Heart left ventricle (tissue), 16 donors: ENCODE data around the gene CBFA2T2. TPM values are rescaled to one million over a fixed set of nuclear protein-coding genes. Genes with fewer than 3 reads are reported as not detected.

Source experiments
- ATAC-seq, 4 donors: fragments of 200-7000 bp; cut with Tn5 transposase; one replicate each; pipeline ENCODE4 v1.9.1; 2020 to 2022; ENCODE audit warnings: moderate library complexity in 4 of 4, mild to moderate bottlenecking in 3 of 4, moderate number of reproducible peaks in 1 of 4
- DNase-seq, 5 donors: peaks; one replicate each; pipeline ENCODE4 v3.0.0-alpha.2; 2020
- H3K27ac ChIP-seq, 12 donors: fragments of 200-600 bp; sonication (generic) in 4 of 12; one replicate each; pipeline versions ENCODE4 v1.5.0 to v1.8.0; 2016 to 2022; ENCODE audit warnings: mild to moderate bottlenecking in 2 of 12
- H3K27me3 ChIP-seq, 9 donors: fragments of 200-600 bp; sonication (generic) in 2 of 9; one replicate each; pipeline versions ENCODE4 v1.5.1 to v1.8.0; 2016 to 2022; ENCODE audit warnings: mild to moderate bottlenecking in 3 of 9
- H3K36me3 ChIP-seq, 9 donors: fragments of 200-600 bp; sonication (generic) in 2 of 9; one replicate each; pipeline versions ENCODE4 v1.5.0 to v1.8.0; 2018 to 2022; ENCODE audit warnings: mild to moderate bottlenecking in 2 of 9
- H3K4me1 ChIP-seq, 12 donors: fragments of 200-600 bp; sonication (generic) in 4 of 12; one replicate each; pipeline versions ENCODE4 v1.5.0 to v1.8.0; 2016 to 2022; ENCODE audit warnings: mild to moderate bottlenecking in 3 of 12
- H3K4me3 ChIP-seq, 12 donors: fragments of 200-600 bp; sonication (generic) in 4 of 12; one replicate each; pipeline versions ENCODE4 v1.5.0 to v1.8.0; 2017 to 2022; ENCODE audit warnings: mild to moderate bottlenecking in 9 of 12, moderate library complexity in 4 of 12
- H3K9me3 ChIP-seq, 12 donors: fragments of 200-600 bp; sonication (generic) in 4 of 12; one replicate each; pipeline versions ENCODE4 v1.5.0 to v1.8.0; 2016 to 2022; ENCODE audit warnings: mild to moderate bottlenecking in 1 of 12
- CTCF ChIP-seq, 12 donors: fragments of 200-600 bp; sonication (generic) in 4 of 12; IDR thresholded peaks; one replicate each; pipeline versions ENCODE4 v1.5.0 to v1.8.0; 2018 to 2022; ENCODE audit warnings: antibody characterized with exemption in 12 of 12, mild to moderate bottlenecking in 5 of 12
- POLR2A ChIP-seq, 2 donors: fragments of 450-650 bp; IDR thresholded peaks; one replicate each; pipeline ENCODE4 v1.6.1; 2017; ENCODE audit warnings: antibody characterized with exemption in 2 of 2, mild to moderate bottlenecking in 2 of 2, moderate library complexity in 2 of 2
- WGBS, 4 donors: extraction: QIAGEN DNeasy Blood & Tissue Kit in 2 of 4; methylation state at CpG; one replicate each; pipeline versions ENCODE4 v1.1.5 to v1.1.7; 2013 to 2018; 5-methylcytosine and 5-hydroxymethylcytosine counted together
- intact Hi-C, 10 donors: fragments of 100-400 bp; cut with DNase I; formaldehyde crosslinking; loops; one replicate each; pipeline versions ENCODE4 v1.11.1 to v1.14.2; 2022
- polyA plus RNA-seq, 2 donors: library from polyadenylated mRNA; stranded (reverse); fragments of 200-250 nt; gene quantifications; one replicate each; pipeline ENCODE4 v1.2.3, GENCODE V29; 2013
- total RNA-seq, 9 donors: library from RNA; depleted of rRNA in 2 of 9; stranded (reverse); fragments of >200 nt in 2 of 9; fragmentation: NEBNext Ultra II Directional in 3 of 9; extraction: Animal tissue kit (Norgen Biotek cat#: 25700) in 3 of 9; gene quantifications; one replicate each; pipeline versions ENCODE4 v1.1.0 to v1.2.4, GENCODE V29; 2016 to 2023
- donor health status: ischemic (EF 13 %, LVEDD 7.1; RV severe dilation, severe dysfunction).
- donor health status: healthy with polysubstance abuse.
- donor health status: DM: no; HTN: yes; CAD: no.
- donor health status: DM: no; HTN: no; CAD: no.
- donor health status: ischemic (EF 25% LVEDD 6.9; RV normal size, moderate dysfunction).
- donor health status: ischemic (EF 25% LVEDD 5.7; RV mildly dilated, moderate dysfunction).
- donor health status: healthy.
- donor health status: DM: yes; HTN: yes; CAD: no.
- donor health status: ischemic (EF 35%, LVEDD 5.7; RV mildly dilated, moderate dysfunction).
- donor health status: nonischemic (EF 11% LVEDD 7.7; RV severe dilation, severe dysfunction).
- donor health status: DM: yes; HTN: yes; CAD: no.
- donor health status: PGD.
- donor health status: ischemic (EF 29% LVEDD 5.4; RV normal size, mild dysfunction).
- donor health status: nonischemic (EF 23%, LVEDD 6.1; RV moderate dilation, normal function).

CBFA2T2 gene
- total and polyA plus RNA-seq, 11 donors, result 4.6 to 15.0 (median 9.9) TPM

DNA sequence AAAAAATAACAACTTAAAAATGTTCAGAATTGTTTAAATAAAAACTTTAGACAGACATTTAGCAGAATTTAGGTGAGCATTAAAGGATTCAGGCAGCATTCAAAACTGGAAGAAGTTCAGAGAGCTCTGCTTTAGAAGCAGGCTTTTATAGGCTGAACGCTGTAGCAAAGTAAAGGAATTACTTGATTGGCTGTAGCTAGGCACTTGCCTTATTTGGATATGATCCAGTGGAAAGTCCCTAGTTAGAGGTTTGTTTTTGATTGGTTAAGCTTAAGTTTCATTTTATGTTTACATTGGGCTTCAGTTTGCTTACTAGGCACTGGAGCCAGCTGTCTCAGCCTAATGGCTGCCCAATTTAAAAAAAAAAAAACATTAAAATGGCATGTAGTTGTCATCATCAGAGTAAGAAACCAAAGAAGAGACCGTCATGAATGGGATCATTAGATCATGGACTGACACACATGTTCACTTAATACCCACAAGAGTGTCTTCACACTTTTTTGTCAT lies 65.1 kb downstream of the CBFA2T2 start:
- H3K9me3 ChIP-seq, result peaks cover 0 to 5% (median 0%) of the 10 kb centered on the region in 12 donors
- H3K36me3 ChIP-seq, result peaks cover 0 to 26% (median 4%) of the 10 kb centered on the region in 9 donors
- TF ChIP-seq POLR2A (IDR thresholded peaks at IDR 0.05), result no peak
- TF ChIP-seq CTCF (IDR thresholded peaks at IDR 0.05), result no peak
- peak overlapping the region in 5 of 12 donors; percentile 0 to 83 (median 44) for H3K27ac ChIP-seq
- peak overlapping the region in 3 of 12 donors; percentile 1 to 6 (median 5) for H3K4me3 ChIP-seq
- no peaks in the 10 kb centered on the region for H3K27me3 ChIP-seq
- intact Hi-C loops, result loop anchor here in 2 of 10 donors (2.0 to 5.0 kb wide), 2 partner anchors 63 to 64 kb away; partner anchors contain the start of gene CBFA2T2 (in 2 of the 2)
- DNase-seq (no peak), ATAC-seq (peak; percentile 60 to 90 (median 76))
- peaks cover 0 to 29% (median 6%) of the 10 kb centered on the region in 12 donors for H3K4me1 ChIP-seq
- WGBS, 4 donors, result 30 to 38% (median 35%) methylated on average over 2 of the region's 2 CpGs

DNA sequence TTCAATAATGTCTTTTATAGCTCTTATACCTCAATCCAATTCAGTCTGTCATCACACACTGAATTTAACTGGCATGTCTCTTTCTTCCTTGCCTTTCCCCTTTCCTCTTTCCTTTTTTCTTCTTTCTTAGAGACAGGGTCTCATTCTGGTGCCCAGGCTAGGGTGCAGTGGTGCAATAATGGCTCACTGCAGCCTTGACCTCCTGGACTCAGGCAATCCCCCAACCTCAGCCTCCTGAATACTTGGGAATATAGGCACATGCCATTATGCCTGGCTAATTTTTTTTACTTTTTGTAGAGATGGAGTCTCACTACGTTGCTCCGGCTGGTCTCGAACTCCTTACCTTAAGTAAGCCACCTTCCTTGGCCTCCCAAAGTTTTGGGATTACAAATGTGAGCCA lies 65.9 kb downstream of the CBFA2T2 start:
- H3K27ac ChIP-seq, result peak overlapping the region in 3 of 12 donors; percentile 44 to 83 (median 66)
- 93 to 98% (median 97%) methylated on average over 3 of the region's 3 CpGs for WGBS, 4 donors

GRCh38 chr20:33556246-33556645 lies 66.3 kb downstream of the CBFA2T2 start:
- Histone ChIP-seq H3K27ac (peak overlapping the region in 1 of 12 donors; percentile 66), H3K9me3 (peaks cover 0 to 4% (median 0%) of the 10 kb centered on the region in 12 donors), H3K36me3 (peaks cover 0 to 19% (median 0%) of the 10 kb centered on the region in 9 donors), H3K4me1 (peaks cover 0 to 29% (median 12%) of the 10 kb centered on the region in 12 donors), H3K27me3 (no peaks in the 10 kb centered on the region), H3K4me3 (no peak overlapping the region)
- DNase-seq (no peak), ATAC-seq (no peak)
- TF ChIP-seq CTCF (IDR thresholded peaks at IDR 0.05) (no peak), POLR2A (IDR thresholded peaks at IDR 0.05) (no peak)
- WGBS, 4 donors, result 97 to 99% (median 97%) methylated on average over 3 of the region's 3 CpGs
- intact Hi-C loops, result loop anchor here in 1 of 10 donors (5.0 kb wide), 1 partner anchor 64 kb away; the partner anchor contains the start of gene CBFA2T2

More for the DNA sequence above, 65.9 kb downstream of the CBFA2T2 start:
- Histone ChIP-seq H3K4me3 (no peak overlapping the region), H3K9me3 (peaks cover 0 to 5% (median 0%) of the 10 kb centered on the region in 12 donors), H3K36me3 (peaks cover 0 to 24% (median 3%) of the 10 kb centered on the region in 9 donors), H3K4me1 (peaks cover 0 to 29% (median 10%) of the 10 kb centered on the region in 12 donors), H3K27me3 (no peaks in the 10 kb centered on the region)
- intact Hi-C loops, result loop anchor here in 2 of 10 donors (2.0 to 5.0 kb wide), 2 partner anchors 63 to 65 kb away; partner anchors contain the start of gene CBFA2T2 (in 2 of the 2)
- ATAC-seq, result no peak
- no peak for DNase-seq
- no peak for TF ChIP-seq CTCF (IDR thresholded peaks at IDR 0.05)

- Histone ChIP-seq H3K9me3 (no peaks in the 10 kb centered on the region), H3K27me3 (no peaks in the 10 kb centered on the region), H3K27ac (no peak overlapping the region), H3K36me3 (peaks cover 0 to 12% (median 0%) of the 10 kb centered on the region in 9 donors), H3K4me3 (no peak overlapping the region), H3K4me1 (peaks cover 0 to 44% (median 23%) of the 10 kb centered on the region in 12 donors)
- WGBS, 4 donors, result 95 to 96% (median 95%) methylated on average over 9 of the region's 9 CpGs
- TF ChIP-seq POLR2A (IDR thresholded peaks at IDR 0.05) (no peak), CTCF (IDR thresholded peaks at IDR 0.05) (no peak)
- intact Hi-C loops, result loop anchor here in 1 of 10 donors (5.0 kb wide), 1 partner anchor 66 kb away; the partner anchor contains the start of gene CBFA2T2
- DNase-seq (no peak), ATAC-seq (no peak)
Measured at GRCh38 chr20:33558348-33559144, 68.7 kb downstream of the CBFA2T2 start.
